SU-DHL-6 (cell line): ENCODE data around the gene FOLH1.
"Not testable (repeated sequence)": the region's sequence is repeated elsewhere in the genome, so short reads cannot be mapped to it uniquely, and the experiment has no call there.

Source experiments
- EZH2phosphoT487 ChIP-seq: fragments of 200-600 bp; sonication (generic), shearing (Covaris generic); conservative IDR thresholded peaks from 2 replicates; pipeline ENCODE4 v1.6.1; 2018; ENCODE audit warnings: mild to moderate bottlenecking, antibody characterized with exemption, low read length, moderate library complexity, mixed read lengths
- TF ChIP-seq, protein P1 (sequence below): fragments of 200-600 bp; sonication (generic); IDR thresholded peaks from one replicate; pipeline ENCODE4 v1.5.1; 2017; ENCODE audit warnings: antibody characterized with exemption, mild to moderate bottlenecking, low read length, moderate library complexity; ENCODE audit not compliant: insufficient read depth, poor library complexity, severe bottlenecking

DNA sequence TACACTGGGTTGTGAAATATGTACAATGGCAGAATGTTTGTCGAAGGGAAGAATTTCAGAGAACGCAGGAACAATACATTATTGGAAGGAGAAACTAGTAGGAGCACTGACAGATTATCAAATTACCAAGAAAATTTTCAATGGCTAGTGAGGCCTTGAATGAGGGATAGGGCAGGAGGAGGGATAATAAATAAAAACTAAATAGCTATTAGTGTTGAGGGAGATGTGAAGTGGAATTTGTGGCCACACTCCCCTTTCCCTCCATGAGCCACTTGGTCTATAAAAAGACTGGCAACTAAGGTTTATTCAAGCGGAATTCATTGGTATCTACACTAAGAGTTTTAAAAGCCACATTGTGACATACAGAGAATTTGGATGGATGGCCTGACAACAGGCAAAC is 41.0 kb upstream of the FOLH1 start:
- TF ChIP-seq EZH2phosphoT487, result not testable (repeated sequence)
- TF ChIP-seq, protein P1, sequence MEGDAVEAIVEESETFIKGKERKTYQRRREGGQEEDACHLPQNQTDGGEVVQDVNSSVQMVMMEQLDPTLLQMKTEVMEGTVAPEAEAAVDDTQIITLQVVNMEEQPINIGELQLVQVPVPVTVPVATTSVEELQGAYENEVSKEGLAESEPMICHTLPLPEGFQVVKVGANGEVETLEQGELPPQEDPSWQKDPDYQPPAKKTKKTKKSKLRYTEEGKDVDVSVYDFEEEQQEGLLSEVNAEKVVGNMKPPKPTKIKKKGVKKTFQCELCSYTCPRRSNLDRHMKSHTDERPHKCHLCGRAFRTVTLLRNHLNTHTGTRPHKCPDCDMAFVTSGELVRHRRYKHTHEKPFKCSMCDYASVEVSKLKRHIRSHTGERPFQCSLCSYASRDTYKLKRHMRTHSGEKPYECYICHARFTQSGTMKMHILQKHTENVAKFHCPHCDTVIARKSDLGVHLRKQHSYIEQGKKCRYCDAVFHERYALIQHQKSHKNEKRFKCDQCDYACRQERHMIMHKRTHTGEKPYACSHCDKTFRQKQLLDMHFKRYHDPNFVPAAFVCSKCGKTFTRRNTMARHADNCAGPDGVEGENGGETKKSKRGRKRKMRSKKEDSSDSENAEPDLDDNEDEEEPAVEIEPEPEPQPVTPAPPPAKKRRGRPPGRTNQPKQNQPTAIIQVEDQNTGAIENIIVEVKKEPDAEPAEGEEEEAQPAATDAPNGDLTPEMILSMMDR, result not testable (repeated sequence)
